A172 (cell line): ENCODE results near the gene PLAAT2. TPM values are rescaled to one million over a fixed set of nuclear protein-coding genes. Genes with fewer than 3 reads are reported as not detected.
"Not testable (repeated sequence)": the region's sequence is repeated elsewhere in the genome, so short reads cannot be mapped to it uniquely, and the experiment has no call there.

ENCODE experiments used
- DNase-seq: peaks from one replicate; pipeline ENCODE4 v3.0.0-alpha.2; 2015; ENCODE audit warnings: low spot score
- total RNA-seq: library from RNA; depleted of rRNA; stranded (reverse); fragments of >200 nt; shearing (Covaris generic); gene quantifications from 2 replicates; pipeline ENCODE4 v1.2.3, GENCODE V29; 2014

PLAAT2 gene
- total RNA-seq, 1 experiment from 2014 or later = 0.28 TPM

GRCh38 chr11:63578882-63579281 lies 15.7 kb upstream of the PLAAT2 start:
- not testable (repeated sequence) for DNase-seq

- no peak for DNase-seq
Measured at GRCh38 chr11:63574856-63575602, 11.8 kb upstream of the PLAAT2 start.

GRCh38 chr11:63573881-63574855 lies 11.0 kb upstream of the PLAAT2 start:
- DNase-seq = peak; percentile 74

- DNase-seq = no peak
Measured at GRCh38 chr11:63572026-63572688, 9.0 kb upstream of the PLAAT2 start.

- DNase-seq = no peak
Measured at GRCh38 chr11:63569570-63569969, 6.4 kb upstream of the PLAAT2 start.

- DNase-seq = peak; percentile 92
Measured at GRCh38 chr11:63567044-63567840, 4.1 kb upstream of the PLAAT2 start.

- DNase-seq = peak; percentile 46
Measured at GRCh38 chr11:63564784-63565350, 1.7 kb upstream of the PLAAT2 start.

GRCh38 chr11:63564056-63564774 lies 1.0 kb upstream of the PLAAT2 start:
- no peak for DNase-seq

- peak; percentile 58 for DNase-seq
Measured at GRCh38 chr11:63560506-63561180, 2.5 kb downstream of the PLAAT2 start.

GRCh38 chr11:63558459-63559157 lies 4.6 kb downstream of the PLAAT2 start:
- DNase-seq = no peak

GRCh38 chr11:63557570-63557969 lies 5.6 kb downstream of the PLAAT2 start:
- DNase-seq = no peak

GRCh38 chr11:63556404-63557013 lies 6.7 kb downstream of the PLAAT2 start:
- no peak for DNase-seq

- no peak for DNase-seq
Measured at GRCh38 chr11:63554877-63555223, 8.3 kb downstream of the PLAAT2 start.

- DNase-seq = no peak
Measured at GRCh38 chr11:63553759-63554158, 9.4 kb downstream of the PLAAT2 start.

- DNase-seq = no peak
Measured at GRCh38 chr11:63552921-63553320, 10.3 kb downstream of the PLAAT2 start.

GRCh38 chr11:63551889-63552266 lies 11.3 kb downstream of the PLAAT2 start:
- DNase-seq = no peak

GRCh38 chr11:63551091-63551888 lies 11.9 kb downstream of the PLAAT2 start:
- no peak for DNase-seq

GRCh38 chr11:63550156-63550700 lies 13.0 kb downstream of the PLAAT2 start:
- DNase-seq = not testable (repeated sequence)
